Measurements from ENCODE around the gene TRPV4.

- no peak for TF ChIP-seq CTCF (conservative IDR thresholded peaks at IDR 0.05; ENCODE audit: low read depth in 2 of 2)
- TF ChIP-seq POLR2AphosphoS5 (IDR thresholded peaks at IDR 0.05; ENCODE audit: low read depth): no peak
- no peak for TF ChIP-seq CREB1 (CRISPR knock-in tag; IDR thresholded peaks at IDR 0.05; ENCODE audit: low read depth)
Observed at GRCh38 chr12:109796057-109796456, 37.1 kb downstream of the TRPV4 start.

All from GM23338 (cell line).